MM.1S (cell line): Measurements from ENCODE around the gene KRT5.

Experiments
- DNase-seq: peaks from one replicate; pipeline ENCODE4 v3.0.0-alpha.2; 2015
- H2AFZ ChIP-seq: fragments of 300-600 bp; sonication (generic); 2 replicates; pipeline ENCODE4 v1.6.0; 2016; ENCODE audit warnings: antibody characterized with exemption, low read length
- H3F3A ChIP-seq: fragments of 300-600 bp; sonication (generic); 2 replicates; pipeline ENCODE4 v1.6.1; 2016; ENCODE audit warnings: mild to moderate bottlenecking, antibody characterized with exemption, low read length, moderate library complexity, mixed read lengths; ENCODE audit not compliant: insufficient read depth
- H3K27ac ChIP-seq: fragments of 300-600 bp; sonication (generic); 2 replicates; pipeline ENCODE4 v1.5.1; 2016; ENCODE audit warnings: mild to moderate bottlenecking, low read length
- H3K27me3 ChIP-seq: fragments of 300-600 bp; sonication (generic); replicated peaks from 2 replicates; pipeline ENCODE4 v1.6.0; 2016; ENCODE audit warnings: low read length; ENCODE audit not compliant: insufficient read depth
- H3K36me3 ChIP-seq: fragments of 300-600 bp; sonication (generic); replicated peaks from 2 replicates; pipeline ENCODE4 v1.6.1; 2016; ENCODE audit warnings: mild to moderate bottlenecking, low read length, mixed read lengths; ENCODE audit not compliant: insufficient read depth
- H3K4me1 ChIP-seq: fragments of 300-600 bp; sonication (generic); 2 replicates; pipeline ENCODE4 v1.6.1; 2016; ENCODE audit warnings: low read length, mixed read lengths
- H3K4me2 ChIP-seq: fragments of 300-600 bp; sonication (generic); 2 replicates; pipeline ENCODE4 v1.6.0; 2016; ENCODE audit warnings: low read depth, low read length
- H3K4me3 ChIP-seq: fragments of 300-600 bp; sonication (generic); 2 replicates; pipeline ENCODE4 v1.5.1; 2016; ENCODE audit warnings: low read length, mixed read lengths
- H3K79me2 ChIP-seq: fragments of 300-600 bp; sonication (generic); 2 replicates; pipeline ENCODE4 v1.6.1; 2016; ENCODE audit warnings: mixed run types, low read length, mixed read lengths
- H3K9ac ChIP-seq: fragments of 300-600 bp; sonication (generic); 2 replicates; pipeline ENCODE4 v1.6.1; 2016; ENCODE audit warnings: low read length, mixed read lengths
- H3K9me2 ChIP-seq: fragments of 300-600 bp; sonication (generic); replicated peaks from 2 replicates; pipeline ENCODE4 v1.6.1; 2016; ENCODE audit warnings: mild to moderate bottlenecking, low read length, mixed read lengths; ENCODE audit not compliant: insufficient read depth
- H3K9me3 ChIP-seq: fragments of 300-600 bp; sonication (generic); replicated peaks from 2 replicates; pipeline ENCODE4 v1.6.1; 2016; ENCODE audit warnings: mild to moderate bottlenecking, low read length, mixed read lengths; ENCODE audit not compliant: insufficient read depth
- H4K20me1 ChIP-seq: fragments of 300-600 bp; sonication (generic); 2 replicates; pipeline ENCODE4 v1.6.1; 2016; ENCODE audit warnings: mild to moderate bottlenecking, low read length, moderate library complexity, mixed read lengths; ENCODE audit not compliant: insufficient read depth
- EZH2 ChIP-seq: fragments of 300-600 bp; sonication (generic); optimal IDR thresholded peaks from 2 replicates; pipeline ENCODE3; 2017; ENCODE audit warnings: low read depth, mild to moderate bottlenecking, antibody characterized with exemption, low read length, mixed read lengths
- EZH2phosphoT487 ChIP-seq: fragments of 300-600 bp; sonication (generic); IDR thresholded peaks from 2 replicates; pipeline ENCODE4 v1.6.1; 2018; ENCODE audit warnings: antibody characterized with exemption, low read length
- TF ChIP-seq, protein P1 (sequence below): fragments of 300-600 bp; sonication (generic); IDR thresholded peaks from 2 replicates; pipeline ENCODE4 v1.5.1; 2016; ENCODE audit warnings: antibody characterized with exemption, low read length, mixed read lengths

Gene KRT5

DNA sequence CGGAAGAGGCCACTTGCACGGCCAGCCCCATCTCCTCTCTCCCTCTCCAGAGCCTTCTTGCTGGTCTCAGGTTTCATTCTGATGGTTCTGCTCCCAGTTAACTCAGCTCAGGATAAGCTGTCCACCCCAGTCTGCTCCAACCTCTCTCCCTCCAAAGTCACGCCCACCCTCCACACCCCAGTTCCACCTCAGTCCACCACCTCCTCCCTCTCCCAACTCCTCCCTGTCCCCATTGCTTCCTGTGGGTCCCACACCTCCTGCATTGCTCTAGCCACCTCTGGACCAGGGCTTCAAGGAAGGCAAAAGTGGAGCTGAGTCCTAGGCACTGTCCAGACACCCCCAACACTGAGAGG is 19.6 kb upstream of the KRT5 start:
- H3K4me2 ChIP-seq: no peak overlapping the region
- H3K27me3 ChIP-seq: peaks cover 21% of the 10 kb centered on the region
- no peaks in the 10 kb centered on the region for H3K9me2 ChIP-seq
- H2AFZ ChIP-seq: no peak overlapping the region
- H3K36me3 ChIP-seq: no peaks in the 10 kb centered on the region
- H3K4me1 ChIP-seq: no peaks in the 10 kb centered on the region
- no peak overlapping the region for H3K27ac ChIP-seq
- H3K9ac ChIP-seq: no peak overlapping the region
- H3F3A ChIP-seq: no peaks in the 10 kb centered on the region
- H3K4me3 ChIP-seq: no peak overlapping the region
- no peaks in the 10 kb centered on the region for H3K9me3 ChIP-seq
- DNase-seq: no peak
- H3K79me2 ChIP-seq: no peaks in the 10 kb centered on the region
- TF ChIP-seq EZH2phosphoT487 (no peak), EZH2 (no peak)
- TF ChIP-seq, protein P1, sequence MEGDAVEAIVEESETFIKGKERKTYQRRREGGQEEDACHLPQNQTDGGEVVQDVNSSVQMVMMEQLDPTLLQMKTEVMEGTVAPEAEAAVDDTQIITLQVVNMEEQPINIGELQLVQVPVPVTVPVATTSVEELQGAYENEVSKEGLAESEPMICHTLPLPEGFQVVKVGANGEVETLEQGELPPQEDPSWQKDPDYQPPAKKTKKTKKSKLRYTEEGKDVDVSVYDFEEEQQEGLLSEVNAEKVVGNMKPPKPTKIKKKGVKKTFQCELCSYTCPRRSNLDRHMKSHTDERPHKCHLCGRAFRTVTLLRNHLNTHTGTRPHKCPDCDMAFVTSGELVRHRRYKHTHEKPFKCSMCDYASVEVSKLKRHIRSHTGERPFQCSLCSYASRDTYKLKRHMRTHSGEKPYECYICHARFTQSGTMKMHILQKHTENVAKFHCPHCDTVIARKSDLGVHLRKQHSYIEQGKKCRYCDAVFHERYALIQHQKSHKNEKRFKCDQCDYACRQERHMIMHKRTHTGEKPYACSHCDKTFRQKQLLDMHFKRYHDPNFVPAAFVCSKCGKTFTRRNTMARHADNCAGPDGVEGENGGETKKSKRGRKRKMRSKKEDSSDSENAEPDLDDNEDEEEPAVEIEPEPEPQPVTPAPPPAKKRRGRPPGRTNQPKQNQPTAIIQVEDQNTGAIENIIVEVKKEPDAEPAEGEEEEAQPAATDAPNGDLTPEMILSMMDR: no peak
- H4K20me1 ChIP-seq: no peaks in the 10 kb centered on the region

DNA sequence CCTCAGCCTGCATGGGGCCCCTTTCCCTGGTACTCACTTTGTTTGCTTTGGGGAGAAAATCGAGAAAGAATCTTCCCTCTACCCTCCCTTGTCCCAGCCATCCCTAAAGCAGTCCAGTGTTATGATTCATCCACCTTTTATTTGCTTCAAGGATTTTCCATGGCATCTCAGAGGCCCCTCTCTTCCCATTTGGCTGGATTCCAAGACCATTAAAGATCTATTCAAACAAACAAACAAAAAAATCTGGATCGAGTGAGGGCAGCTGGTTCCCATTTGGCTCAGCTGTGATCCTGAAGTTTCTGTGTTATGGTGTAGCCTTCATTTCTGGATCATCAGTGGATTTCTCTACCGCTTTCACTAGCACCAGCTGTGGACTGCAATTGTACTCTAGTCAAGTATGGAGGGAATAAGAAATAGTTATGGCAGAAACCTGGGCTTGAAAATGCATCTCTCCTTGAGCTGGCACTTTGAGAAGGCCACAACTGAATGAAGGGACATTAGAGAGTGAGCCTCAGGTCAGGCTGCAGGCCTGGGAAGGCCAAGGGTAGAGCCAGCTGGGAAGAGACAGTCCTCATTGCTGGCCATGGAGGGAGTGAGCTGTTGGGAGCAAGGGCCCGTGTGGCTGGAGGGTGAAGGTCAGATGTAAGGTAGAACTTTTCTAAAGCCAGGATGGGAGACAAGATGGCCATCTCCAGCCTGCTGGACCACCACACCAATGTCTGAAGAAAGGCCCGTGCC is 19.1 kb upstream of the KRT5 start:
- no peak overlapping the region for H3K4me3 ChIP-seq
- no peaks in the 10 kb centered on the region for H3F3A ChIP-seq
- H3K4me2 ChIP-seq: no peak overlapping the region
- no peak overlapping the region for H3K27ac ChIP-seq
- no peaks in the 10 kb centered on the region for H3K36me3 ChIP-seq
- no peak overlapping the region for H2AFZ ChIP-seq
- no peaks in the 10 kb centered on the region for H3K4me1 ChIP-seq
- H3K27me3 ChIP-seq: peaks cover 16% of the 10 kb centered on the region
- DNase-seq: no peak
- H4K20me1 ChIP-seq: no peaks in the 10 kb centered on the region
- TF ChIP-seq EZH2phosphoT487 (no peak), EZH2 (no peak)
- TF ChIP-seq, protein P1: no peak
- no peaks in the 10 kb centered on the region for H3K9me2 ChIP-seq
- H3K9ac ChIP-seq: no peak overlapping the region
- H3K9me3 ChIP-seq: no peaks in the 10 kb centered on the region
- no peaks in the 10 kb centered on the region for H3K79me2 ChIP-seq

DNA sequence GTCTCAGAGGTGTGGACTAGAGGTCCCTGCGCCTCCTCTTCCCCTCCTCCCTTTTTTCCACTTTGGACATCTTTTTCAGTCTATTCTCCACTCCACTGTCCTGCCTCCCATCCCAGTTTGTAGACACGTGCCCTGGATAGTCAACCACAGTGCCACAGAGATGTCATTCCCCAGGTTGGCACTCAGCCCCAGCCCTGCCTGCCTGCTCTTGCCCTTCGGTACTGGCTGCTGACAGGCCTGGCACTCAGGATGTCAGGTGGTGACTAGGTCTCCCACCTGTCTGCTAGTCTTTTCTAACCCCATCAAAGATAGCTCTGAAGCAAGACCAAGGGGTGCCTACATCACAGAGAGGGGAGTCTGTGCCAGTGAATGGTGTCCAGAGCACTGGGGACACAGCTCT is 16.9 kb upstream of the KRT5 start:
- TF ChIP-seq EZH2phosphoT487 (no peak), EZH2 (no peak)
- TF ChIP-seq, protein P1: no peak
- Histone ChIP-seq H3K4me2 (no peak overlapping the region), H3K4me3 (no peak overlapping the region), H3K27ac (no peak overlapping the region), H3K4me1 (no peaks in the 10 kb centered on the region), H3K27me3 (peaks cover 23% of the 10 kb centered on the region), H2AFZ (no peak overlapping the region), H3K9me2 (no peaks in the 10 kb centered on the region), H3K36me3 (no peaks in the 10 kb centered on the region), H3K79me2 (no peaks in the 10 kb centered on the region), H3K9ac (no peak overlapping the region), H3K9me3 (no peaks in the 10 kb centered on the region), H3F3A (no peaks in the 10 kb centered on the region), H4K20me1 (no peaks in the 10 kb centered on the region)
- no peak for DNase-seq
